ENCODE measurements around the gene LYRM2.

- TF ChIP-seq, protein P1, sequence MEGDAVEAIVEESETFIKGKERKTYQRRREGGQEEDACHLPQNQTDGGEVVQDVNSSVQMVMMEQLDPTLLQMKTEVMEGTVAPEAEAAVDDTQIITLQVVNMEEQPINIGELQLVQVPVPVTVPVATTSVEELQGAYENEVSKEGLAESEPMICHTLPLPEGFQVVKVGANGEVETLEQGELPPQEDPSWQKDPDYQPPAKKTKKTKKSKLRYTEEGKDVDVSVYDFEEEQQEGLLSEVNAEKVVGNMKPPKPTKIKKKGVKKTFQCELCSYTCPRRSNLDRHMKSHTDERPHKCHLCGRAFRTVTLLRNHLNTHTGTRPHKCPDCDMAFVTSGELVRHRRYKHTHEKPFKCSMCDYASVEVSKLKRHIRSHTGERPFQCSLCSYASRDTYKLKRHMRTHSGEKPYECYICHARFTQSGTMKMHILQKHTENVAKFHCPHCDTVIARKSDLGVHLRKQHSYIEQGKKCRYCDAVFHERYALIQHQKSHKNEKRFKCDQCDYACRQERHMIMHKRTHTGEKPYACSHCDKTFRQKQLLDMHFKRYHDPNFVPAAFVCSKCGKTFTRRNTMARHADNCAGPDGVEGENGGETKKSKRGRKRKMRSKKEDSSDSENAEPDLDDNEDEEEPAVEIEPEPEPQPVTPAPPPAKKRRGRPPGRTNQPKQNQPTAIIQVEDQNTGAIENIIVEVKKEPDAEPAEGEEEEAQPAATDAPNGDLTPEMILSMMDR (IDR thresholded peaks at IDR 0.05) = no peak
- no peak for TF ChIP-seq POLR2AphosphoS5 (IDR thresholded peaks at IDR 0.05)
Measured at GRCh38 chr6:89675949-89676748, 37.6 kb upstream of the LYRM2 start.

Measured in suprapubic skin (tissue), 3 donors.